Activated CD8-positive, alpha-beta memory T cell treated with anti-CD3 and anti-CD28 coated beads, Interleukin-2, amount 50 U/mL, for 24 hours (primary cell): ENCODE results near the gene POC1A.

Source experiments
- DNase-seq: peaks from one replicate; pipeline ENCODE4 v3.0.0-alpha.2; 2020; ENCODE audit errors: extremely low read depth

Gene POC1A

DNA sequence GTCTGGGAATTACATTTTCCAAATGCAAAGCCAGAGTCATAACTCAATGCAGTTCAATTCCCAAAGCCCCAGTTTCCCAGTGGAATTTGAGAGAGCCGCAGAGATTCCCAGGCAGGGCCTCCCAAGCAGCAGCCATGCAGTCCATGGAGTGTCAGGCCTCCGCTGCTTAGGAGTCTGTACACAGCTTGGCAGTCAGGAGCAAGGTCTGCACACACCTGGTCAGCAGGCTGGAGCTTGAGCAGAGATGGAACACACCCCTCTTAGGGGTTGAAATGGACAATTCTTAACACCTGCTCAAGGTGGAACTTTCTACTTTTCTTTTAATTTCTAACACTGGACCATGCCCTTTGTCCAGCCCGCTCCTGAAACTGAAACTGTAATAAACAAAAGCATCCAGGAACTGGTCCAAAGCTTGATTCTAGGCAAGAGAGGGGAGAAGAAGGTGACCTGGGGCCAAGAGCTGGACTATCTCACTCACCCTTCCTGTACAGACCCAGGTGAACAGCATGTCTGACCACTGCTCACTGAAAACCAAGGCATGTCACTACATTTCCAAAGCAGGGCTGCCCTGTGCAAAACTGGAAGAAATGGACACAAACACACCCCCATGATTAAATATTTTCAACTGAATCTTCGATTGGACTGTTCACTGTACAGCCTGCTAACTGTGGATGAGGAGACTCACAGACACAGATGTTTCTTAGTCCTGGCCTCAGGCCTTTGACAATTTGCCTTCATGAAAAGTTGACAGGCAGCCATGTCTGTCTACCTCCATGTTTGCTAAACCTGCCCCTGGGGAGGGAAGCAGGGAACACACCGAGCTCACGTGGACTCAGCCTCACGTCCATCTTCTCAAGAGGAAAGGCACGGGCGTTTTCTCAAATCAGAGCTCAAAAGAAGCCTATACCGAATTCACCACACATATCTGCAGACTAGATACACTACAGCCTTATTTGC is 49.3 kb downstream of the POC1A start:
- DNase-seq: no peak

GRCh38 chr3:52102934-52103333 is 51.3 kb downstream of the POC1A start:
- DNase-seq: no peak

- DNase-seq: no peak
These were observed 55.2 kb downstream of the POC1A start for GRCh38 chr3:52099001-52099401.

DNA sequence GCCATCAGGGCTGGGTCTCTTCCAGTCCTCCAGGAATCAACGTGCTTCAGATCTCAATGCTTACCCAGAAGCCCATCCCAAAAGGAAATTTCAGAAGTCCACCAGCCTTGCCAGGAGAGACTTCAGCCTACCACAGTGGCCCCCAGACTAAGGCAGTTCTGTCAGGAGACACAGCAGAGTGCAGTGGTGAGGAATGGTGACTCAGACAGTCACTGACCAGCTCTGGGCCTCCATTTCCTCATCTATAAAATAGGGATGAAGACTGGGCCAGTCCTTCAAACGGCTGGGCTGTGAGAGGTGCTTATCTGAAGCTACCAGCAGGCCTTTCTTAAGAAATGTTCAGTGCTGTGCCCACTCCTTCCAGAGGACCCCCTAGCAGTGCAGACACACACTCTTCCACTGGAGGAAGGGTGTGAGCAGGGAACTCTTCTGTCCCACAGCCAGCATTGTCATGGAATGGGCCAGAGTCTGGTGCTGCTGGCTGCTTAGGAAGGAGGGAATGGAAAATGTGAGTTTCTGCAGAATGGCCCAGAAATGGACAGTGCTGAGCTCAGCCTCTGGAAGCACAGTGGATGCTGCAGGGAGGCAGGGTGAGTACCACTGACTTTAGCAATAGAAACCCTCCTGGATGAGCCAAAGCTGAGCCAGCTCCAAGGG is 56.2 kb downstream of the POC1A start:
- DNase-seq: no peak

GRCh38 chr3:52095990-52096775 is 58.0 kb downstream of the POC1A start:
- DNase-seq: no peak

GRCh38 chr3:52094571-52095485 is 59.4 kb downstream of the POC1A start:
- DNase-seq: no peak

- no peak for DNase-seq
These were observed 60.3 kb downstream of the POC1A start for GRCh38 chr3:52093756-52094545.

GRCh38 chr3:52092891-52093290 is 61.3 kb downstream of the POC1A start:
- no peak for DNase-seq

DNA sequence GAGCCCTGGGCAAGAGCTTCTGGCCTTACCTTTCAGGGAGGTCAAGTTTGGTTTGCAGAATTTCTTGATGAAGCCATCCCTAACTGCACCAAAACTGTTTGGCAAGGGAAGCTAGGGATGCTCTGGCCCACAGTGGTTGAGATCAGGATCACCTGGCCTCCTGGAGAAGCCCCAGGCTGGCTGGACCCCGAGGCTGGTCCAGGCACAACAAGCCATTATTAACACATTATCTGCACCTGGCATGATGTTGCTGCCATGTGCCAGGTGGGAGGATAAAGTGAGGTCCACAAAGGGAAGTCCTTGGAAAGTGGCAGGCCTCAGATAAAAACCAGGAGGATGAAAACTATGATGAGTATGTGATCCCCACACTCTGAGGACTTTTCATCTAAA is 62.0 kb downstream of the POC1A start:
- no peak for DNase-seq

DNA sequence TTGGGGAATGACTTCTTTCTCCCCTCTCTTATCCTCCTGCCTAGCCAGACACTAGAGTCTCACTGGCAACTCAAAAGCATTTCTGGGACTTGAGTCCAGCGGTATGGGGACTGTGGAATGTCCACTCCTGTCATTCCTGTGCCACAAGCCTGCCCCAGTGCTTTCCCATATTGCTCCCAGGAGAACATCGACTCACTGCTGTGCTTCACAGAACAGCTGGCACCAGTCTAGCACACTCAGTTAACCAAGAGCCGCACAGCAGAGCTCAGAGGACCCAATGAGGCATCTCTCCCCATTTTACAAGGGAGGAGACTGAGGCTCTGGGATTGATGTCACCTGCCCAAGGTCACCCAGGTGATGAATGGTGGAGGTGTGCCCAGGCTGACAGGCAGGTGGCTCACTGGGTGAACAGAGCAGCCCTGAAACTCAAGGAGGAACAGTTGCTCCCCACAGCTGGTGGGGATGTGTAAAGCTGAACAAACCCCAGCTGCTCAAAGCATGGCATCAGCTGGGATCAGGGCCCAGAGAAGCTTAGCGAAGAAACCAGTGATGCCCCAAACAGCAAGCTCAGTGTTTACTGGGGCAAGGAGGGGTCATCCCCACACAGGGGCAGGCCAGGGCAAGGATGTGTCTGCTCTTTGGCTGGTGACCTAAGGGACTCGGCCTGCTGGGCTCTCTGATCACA is 62.5 kb downstream of the POC1A start:
- DNase-seq: no peak

- DNase-seq: no peak
These were observed 63.2 kb downstream of the POC1A start for GRCh38 chr3:52090933-52091468.

- no peak for DNase-seq
These were observed 63.9 kb downstream of the POC1A start for GRCh38 chr3:52090131-52090932.

- DNase-seq: no peak
These were observed 64.5 kb downstream of the POC1A start for GRCh38 chr3:52089691-52090090.

GRCh38 chr3:52088445-52089367 is 65.5 kb downstream of the POC1A start:
- no peak for DNase-seq

- DNase-seq: no peak
These were observed 66.5 kb downstream of the POC1A start for GRCh38 chr3:52087731-52088130.

DNA sequence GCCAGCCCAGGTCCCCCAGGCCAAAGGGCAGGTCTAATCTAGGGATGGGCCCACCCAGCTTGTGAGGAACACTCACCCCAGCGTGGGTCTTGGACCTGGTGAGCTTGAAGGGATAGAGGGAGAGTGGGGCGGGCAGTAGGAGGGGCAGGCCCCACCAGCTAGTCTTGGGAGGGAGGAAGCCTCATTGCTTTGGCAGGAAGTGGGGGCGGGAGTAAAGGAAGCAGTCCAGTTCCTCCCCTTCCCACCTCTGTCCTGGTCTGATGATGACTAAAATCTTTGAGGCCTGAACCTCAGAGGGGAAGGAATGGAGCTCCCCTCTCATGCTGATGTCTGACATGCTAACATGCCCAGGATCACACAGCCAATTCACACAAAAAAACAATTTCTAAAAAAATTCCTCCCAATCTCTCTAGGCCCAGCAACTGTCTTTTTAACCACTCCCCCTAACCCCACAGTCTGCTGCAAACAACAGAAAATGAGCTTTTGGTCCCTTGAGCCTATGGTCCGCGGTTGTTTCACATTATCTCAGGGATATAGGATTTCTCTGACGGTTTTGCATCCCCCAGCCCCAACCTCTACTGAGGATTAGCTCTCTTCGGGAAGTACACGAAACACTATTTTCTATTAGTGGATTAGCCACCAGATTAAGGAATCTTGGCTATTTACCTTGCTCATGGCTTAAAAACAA is 67.1 kb downstream of the POC1A start:
- no peak for DNase-seq

- DNase-seq: no peak
These were observed 67.8 kb downstream of the POC1A start for GRCh38 chr3:52086461-52086860.
